Activated T-cell treated with anti-CD3 and anti-CD28 coated beads, Interleukin-2, amount 50 U/mL, for 48 hours (primary cell): ENCODE data around the gene GSTA4.
"Not testable (repeated sequence)": the region's sequence is repeated elsewhere in the genome, so short reads cannot be mapped to it uniquely, and the experiment has no call there.

Experiments used
- DNase-seq, 2 experiments: peaks; one replicate each; pipeline ENCODE4 v3.0.0-alpha.2; 2020

Gene GSTA4

GRCh38 chr6:52969359-52969758, 25.7 kb downstream of the GSTA4 start:
- no peak for DNase-seq

GRCh38 chr6:52966101-52966500, 29.0 kb downstream of the GSTA4 start:
- no peak for DNase-seq

DNA sequence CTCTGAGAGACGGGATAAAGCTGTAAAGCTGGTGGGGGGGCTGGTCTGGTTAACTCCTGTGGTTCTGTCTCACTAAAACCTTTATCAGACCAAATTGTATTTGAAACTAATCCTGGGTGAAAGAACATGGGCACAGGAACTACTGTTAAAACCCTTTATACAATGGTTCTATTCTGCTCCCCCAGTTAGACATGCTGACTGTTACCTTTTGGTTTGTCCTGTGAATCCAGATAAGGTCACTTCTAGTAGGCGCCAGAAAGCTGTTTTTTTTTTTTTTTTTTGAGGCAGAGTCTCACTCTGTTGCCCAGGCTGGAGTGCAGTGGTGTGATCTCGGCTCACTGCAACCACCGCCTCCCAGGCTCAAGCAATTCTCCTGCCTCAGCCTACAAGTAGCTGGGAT, 29.7 kb downstream of the GSTA4 start:
- no peak for DNase-seq

DNA sequence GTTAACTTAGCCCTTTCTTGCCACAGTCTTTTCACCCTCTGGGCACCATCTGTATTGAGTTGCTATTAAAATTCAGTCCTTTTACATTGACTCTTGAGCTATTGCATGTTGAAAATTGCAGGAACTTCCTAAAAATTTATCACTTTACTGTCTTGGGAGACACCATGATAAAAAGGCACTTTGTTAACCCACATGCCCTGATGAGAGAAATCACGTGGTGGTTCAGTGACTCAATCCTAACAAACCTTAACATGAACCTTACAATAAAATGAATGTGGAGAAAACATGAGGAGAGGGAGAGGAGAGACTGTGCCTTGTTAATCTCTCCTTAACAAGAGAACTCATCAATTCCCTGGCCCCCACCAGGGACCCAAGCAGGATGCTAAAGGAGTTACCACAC, 30.8 kb downstream of the GSTA4 start:
- DNase-seq = no peak

- DNase-seq = no peak
Observed at GRCh38 chr6:52962701-52963100, 32.4 kb downstream of the GSTA4 start.

GRCh38 chr6:52961022-52961421, 34.1 kb downstream of the GSTA4 start:
- DNase-seq = not testable (repeated sequence)

DNA sequence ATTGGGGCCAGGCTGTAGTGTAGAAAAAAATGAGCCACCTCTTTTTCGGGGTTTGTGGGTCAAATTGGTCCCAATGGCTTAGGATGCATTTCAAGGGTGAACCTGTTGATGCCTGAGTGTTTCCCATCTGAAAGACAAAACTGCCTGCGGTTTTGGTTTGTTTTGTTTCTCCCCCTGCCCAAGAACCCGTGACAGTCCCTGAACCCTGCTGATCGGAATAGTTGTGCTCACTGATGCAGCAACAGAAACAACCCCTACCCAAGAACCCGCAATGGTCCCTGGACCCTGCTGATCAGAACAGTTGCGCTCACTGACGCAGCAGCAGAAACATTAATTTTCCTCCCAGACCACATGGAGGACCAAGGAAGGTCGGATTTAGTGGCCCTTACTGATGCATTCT, 34.9 kb downstream of the GSTA4 start:
- not testable (repeated sequence) for DNase-seq

- no peak for DNase-seq
Observed at GRCh38 chr6:52958546-52959255, 36.4 kb downstream of the GSTA4 start.

- DNase-seq = no peak
Observed at GRCh38 chr6:52955871-52956270, 39.2 kb downstream of the GSTA4 start.

GRCh38 chr6:52953911-52954839, 40.9 kb downstream of the GSTA4 start:
- no peak for DNase-seq

- no peak for DNase-seq
Observed at GRCh38 chr6:52946306-52946705, 48.8 kb downstream of the GSTA4 start.

GRCh38 chr6:52942821-52943220, 52.3 kb downstream of the GSTA4 start:
- not testable (repeated sequence) for DNase-seq

GRCh38 chr6:52942221-52942620, 52.9 kb downstream of the GSTA4 start:
- DNase-seq = no peak

GRCh38 chr6:52937908-52938307, 57.2 kb downstream of the GSTA4 start:
- DNase-seq = no peak

- DNase-seq = no peak
Observed at GRCh38 chr6:52933778-52934177, 61.3 kb downstream of the GSTA4 start.

DNA sequence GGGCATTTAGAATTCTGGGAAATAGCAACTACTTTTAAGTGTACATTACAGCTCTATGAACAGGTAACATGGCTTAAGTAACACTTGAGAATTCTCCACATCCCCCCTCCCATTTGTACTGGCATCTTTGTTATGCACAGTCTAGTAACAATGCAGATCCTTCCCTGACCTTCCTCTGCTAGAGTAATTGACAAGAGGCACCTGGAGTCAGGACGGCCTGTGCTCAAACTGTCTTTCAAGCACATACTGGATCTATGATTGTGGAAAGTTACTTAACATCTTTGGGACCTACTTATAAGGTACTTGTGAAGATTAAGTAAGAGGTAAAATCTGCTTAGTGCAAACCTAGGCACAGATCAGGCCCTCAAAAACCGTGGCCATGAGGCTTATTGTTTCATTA, 63.7 kb downstream of the GSTA4 start:
- no peak for DNase-seq

- no peak for DNase-seq
Observed at GRCh38 chr6:52929321-52930164, 65.5 kb downstream of the GSTA4 start.
